Activated T-helper 17 cell treated with anti-CD3 and anti-CD28 coated beads, Interleukin-2, amount 50 U/mL, for 72 hours (primary cell): ENCODE results near the gene LTA4H. TPM values are rescaled to one million over a fixed set of nuclear protein-coding genes. Genes with fewer than 3 reads are reported as not detected.

Experiments used
- ATAC-seq: fragments of 150-1000 bp; cut with Tn5 transposase; replicated peaks from 2 replicates; pipeline ENCODE4 v1.10.0; 2021; ENCODE audit warnings: mild to moderate bottlenecking, moderate library complexity
- H3K27ac Mint-ChIP-seq: one replicate; pipeline ENCODE4 v1.8.0; 2022; ENCODE audit warnings: mixed read lengths
- H3K27me3 Mint-ChIP-seq: one replicate; pipeline ENCODE4 v1.8.0; 2022; ENCODE audit warnings: mixed read lengths
- H3K36me3 Mint-ChIP-seq: one replicate; pipeline ENCODE4 v1.8.0; 2022; ENCODE audit warnings: low read depth, mild to moderate bottlenecking, mixed read lengths
- H3K4me1 Mint-ChIP-seq: one replicate; pipeline ENCODE4 v1.8.0; 2022; ENCODE audit warnings: mixed read lengths
- H3K4me3 Mint-ChIP-seq: one replicate; pipeline ENCODE4 v1.8.0; 2022; ENCODE audit warnings: mild to moderate bottlenecking, mixed read lengths
- H3K9me3 Mint-ChIP-seq: one replicate; pipeline ENCODE4 v1.8.0; 2022; ENCODE audit warnings: mixed read lengths
- total RNA-seq, 2 donors: library from RNA; stranded (reverse); gene quantifications; one replicate each; pipeline ENCODE4 v1.2.3, GENCODE V29; 2022

Gene LTA4H
- total RNA-seq, 2 donors from 2014 or later, result 95.4 to 127 TPM

DNA sequence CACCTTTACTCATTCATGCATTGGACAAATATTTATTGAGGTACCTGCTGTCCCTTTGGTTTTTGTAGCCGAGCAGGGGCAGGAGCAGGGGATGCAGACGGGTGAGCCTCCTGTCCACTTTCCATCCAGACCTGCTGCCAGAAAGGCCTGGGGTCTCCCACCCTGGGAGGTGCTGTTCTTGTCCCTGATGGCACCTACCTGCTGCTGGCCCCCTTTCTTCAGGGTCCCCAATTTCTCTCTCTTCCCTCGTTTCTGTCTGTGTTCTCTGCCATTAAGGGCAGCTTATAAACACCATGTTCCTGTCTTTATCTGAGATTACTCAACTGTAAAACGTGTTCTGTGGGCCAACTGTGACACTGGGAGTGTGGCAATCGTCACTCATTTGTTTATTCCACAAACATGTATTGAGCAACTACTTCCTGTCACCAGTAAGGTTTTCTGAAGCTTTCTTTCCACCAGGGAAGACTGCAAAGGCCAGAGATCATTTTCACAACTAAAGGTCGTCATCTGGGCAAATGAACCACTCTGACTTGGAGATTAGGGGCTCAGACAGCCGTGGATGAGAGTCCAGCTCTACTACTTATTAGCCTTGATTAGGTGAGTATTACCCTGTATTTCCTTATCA lies 39.2 kb downstream of the LTA4H start, which contains the start of gene HAL:
Gene HAL (minus strand): TSS at position 311 of the 625 bp plus-strand sequence. CDS start 434 bp downstream, outside the sequence.
- no peaks in the 10 kb centered on the region for H3K9me3 Mint-ChIP-seq
- no peaks in the 10 kb centered on the region for H3K27me3 Mint-ChIP-seq
- no peak within 1 kb of the TSS for H3K4me3 Mint-ChIP-seq
- H3K27ac Mint-ChIP-seq, result no peak within 1 kb of the TSS
- peaks cover 7% of the 10 kb centered on the region for H3K4me1 Mint-ChIP-seq
- no peak for ATAC-seq
- H3K36me3 Mint-ChIP-seq, result peaks cover 22% of the 10 kb centered on the region

DNA sequence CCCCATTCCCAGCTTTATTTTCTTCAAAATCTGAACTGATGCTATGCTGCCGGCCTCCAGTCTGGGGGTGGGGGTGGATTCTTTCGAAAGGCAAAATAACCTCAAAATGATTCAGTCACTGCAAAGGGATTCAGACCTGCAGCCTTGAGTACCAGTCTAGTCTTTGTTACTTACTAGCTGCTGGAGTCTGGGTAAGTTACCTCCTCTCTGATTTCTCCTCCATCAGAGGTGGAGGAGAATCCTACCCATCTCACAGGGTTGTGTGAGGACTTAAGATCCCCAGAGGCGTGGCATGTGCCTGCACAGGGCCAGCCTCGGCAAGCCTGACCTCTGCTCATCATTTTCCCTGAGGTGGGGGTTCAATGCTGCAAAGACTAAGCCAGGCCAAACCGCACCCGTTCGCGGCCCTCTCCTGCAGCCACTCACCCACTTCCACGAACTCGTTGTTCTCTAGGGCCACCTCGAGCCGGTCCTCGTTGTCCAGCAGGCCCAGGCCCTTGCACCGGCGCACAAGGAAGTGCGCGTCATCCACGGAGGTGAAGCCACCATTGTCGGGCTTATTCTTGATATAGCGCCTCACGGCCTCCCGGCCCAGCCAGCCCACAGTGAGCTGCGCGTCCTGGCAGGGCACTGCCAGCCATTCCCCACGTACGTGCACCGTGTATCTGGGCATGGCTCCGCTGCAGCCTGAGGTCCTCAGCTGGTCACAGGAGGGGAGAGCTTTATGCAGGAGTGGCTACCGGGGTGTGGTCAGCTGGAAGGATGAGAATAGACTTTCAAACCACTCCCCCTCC lies 40.0 kb downstream of the LTA4H start:
- no peaks in the 10 kb centered on the region for H3K9me3 Mint-ChIP-seq
- H3K4me3 Mint-ChIP-seq, result no peak overlapping the region
- H3K36me3 Mint-ChIP-seq, result peaks cover 15% of the 10 kb centered on the region

DNA sequence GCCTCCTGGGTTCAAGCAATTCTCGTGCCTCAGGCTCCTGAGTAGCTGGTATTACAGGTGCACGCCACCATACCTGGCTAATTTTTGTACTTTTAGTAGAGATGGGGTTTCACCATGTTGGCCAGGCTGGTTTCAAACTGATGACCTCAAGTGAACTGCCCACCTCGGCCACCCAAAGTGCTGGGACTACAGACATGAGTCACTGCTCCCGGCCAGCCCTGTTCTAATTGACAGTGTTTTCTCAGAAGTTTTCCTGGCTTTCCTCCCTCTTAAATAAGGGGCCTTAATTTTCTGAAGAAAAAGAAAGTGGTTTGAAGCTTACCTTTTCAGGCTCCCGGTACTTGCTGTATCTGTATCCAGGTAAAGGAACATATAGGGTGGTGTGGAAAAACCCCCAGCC lies 40.9 kb downstream of the LTA4H start:
- Mint-ChIP-seq H3K4me3 (no peak overlapping the region), H3K36me3 (peaks cover 6% of the 10 kb centered on the region), H3K9me3 (no peaks in the 10 kb centered on the region), H3K4me1 (peaks cover 7% of the 10 kb centered on the region), H3K27me3 (no peaks in the 10 kb centered on the region), H3K27ac (no peak overlapping the region)
- no peak for ATAC-seq

More for the DNA sequence above, 40.0 kb downstream of the LTA4H start:
- Mint-ChIP-seq H3K27ac (no peak overlapping the region), H3K4me1 (peaks cover 7% of the 10 kb centered on the region), H3K27me3 (no peaks in the 10 kb centered on the region)
- no peak for ATAC-seq

DNA sequence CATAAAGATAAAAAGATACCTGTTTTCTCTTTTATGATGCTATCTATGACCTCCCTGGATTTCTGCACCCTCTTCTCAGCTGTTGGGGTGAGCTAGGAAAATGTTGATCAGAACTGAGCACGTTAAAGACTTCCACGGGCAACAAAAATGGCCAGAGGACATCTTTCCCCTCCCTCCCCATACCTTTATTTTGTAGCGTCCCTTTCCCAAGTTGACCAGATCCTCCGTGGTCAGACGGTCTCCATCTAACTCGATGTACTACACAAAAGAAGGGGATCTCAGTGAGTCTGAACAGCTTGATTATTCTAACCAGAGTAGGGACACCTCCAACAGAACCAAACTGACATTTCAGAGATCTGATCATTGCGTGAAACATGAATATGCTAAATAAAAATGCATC lies 41.5 kb downstream of the LTA4H start:
- Mint-ChIP-seq H3K4me3 (no peak overlapping the region), H3K27me3 (peaks cover 1% of the 10 kb centered on the region), H3K4me1 (peaks cover 6% of the 10 kb centered on the region), H3K27ac (no peak overlapping the region), H3K36me3 (peaks cover 6% of the 10 kb centered on the region), H3K9me3 (no peaks in the 10 kb centered on the region)
- no peak for ATAC-seq

DNA sequence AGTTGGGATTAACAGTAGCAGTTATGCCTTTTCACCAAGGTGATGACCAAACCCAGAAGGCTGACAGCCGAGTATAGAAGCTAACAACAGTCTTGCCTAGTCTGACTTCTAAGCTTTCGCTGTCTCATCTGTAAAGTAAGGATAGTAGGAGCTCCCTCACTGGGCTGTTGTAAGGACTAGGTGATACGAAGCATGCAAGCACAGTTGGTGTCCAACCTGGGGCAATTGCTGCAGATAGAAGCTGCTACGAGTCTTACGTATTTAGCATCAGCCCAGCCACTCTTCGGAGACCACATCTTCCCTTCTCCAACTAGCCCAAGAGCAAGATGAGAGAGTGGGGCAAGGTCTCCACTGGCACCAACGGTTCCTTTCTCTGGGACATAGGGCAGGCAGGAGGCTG lies 45.3 kb downstream of the LTA4H start:
- H3K36me3 Mint-ChIP-seq, result no peaks in the 10 kb centered on the region
- no peak for ATAC-seq
- no peaks in the 10 kb centered on the region for H3K9me3 Mint-ChIP-seq
- H3K4me1 Mint-ChIP-seq, result no peaks in the 10 kb centered on the region
- peaks cover 4% of the 10 kb centered on the region for H3K27me3 Mint-ChIP-seq
- H3K4me3 Mint-ChIP-seq, result no peak overlapping the region
- H3K27ac Mint-ChIP-seq, result no peak overlapping the region

DNA sequence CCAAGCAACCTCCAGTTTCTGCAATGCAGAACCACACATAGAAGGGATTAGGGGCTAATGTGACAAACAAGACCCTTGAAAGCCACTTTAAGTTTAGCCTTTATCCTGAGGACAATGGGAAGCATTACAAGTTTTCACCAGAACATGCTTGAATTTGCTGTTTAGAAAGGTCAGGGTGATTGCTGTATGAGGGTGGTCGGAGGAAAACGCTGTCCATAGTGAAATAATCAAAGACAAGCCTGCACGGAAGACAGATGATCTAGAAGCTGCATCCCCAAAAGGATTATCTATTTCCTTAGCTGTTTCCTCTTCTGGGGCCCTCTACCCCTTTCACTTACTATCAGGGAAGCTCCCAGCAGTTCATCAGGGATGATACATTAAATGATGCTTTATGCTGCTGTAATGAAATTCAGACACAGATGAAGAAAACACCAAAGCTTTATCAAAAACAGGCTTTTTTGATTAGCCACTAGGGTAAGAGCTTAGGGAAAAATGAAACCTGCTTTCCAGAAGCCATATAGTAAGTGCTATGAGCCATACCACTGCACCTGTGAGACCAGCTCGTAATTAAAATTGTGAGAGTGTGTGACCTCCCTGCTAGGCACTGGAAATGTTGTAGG lies 45.8 kb downstream of the LTA4H start:
- Mint-ChIP-seq H3K4me3 (no peak overlapping the region), H3K36me3 (no peaks in the 10 kb centered on the region), H3K9me3 (no peaks in the 10 kb centered on the region), H3K27me3 (peaks cover 4% of the 10 kb centered on the region), H3K27ac (no peak overlapping the region), H3K4me1 (no peaks in the 10 kb centered on the region)
- no peak for ATAC-seq

DNA sequence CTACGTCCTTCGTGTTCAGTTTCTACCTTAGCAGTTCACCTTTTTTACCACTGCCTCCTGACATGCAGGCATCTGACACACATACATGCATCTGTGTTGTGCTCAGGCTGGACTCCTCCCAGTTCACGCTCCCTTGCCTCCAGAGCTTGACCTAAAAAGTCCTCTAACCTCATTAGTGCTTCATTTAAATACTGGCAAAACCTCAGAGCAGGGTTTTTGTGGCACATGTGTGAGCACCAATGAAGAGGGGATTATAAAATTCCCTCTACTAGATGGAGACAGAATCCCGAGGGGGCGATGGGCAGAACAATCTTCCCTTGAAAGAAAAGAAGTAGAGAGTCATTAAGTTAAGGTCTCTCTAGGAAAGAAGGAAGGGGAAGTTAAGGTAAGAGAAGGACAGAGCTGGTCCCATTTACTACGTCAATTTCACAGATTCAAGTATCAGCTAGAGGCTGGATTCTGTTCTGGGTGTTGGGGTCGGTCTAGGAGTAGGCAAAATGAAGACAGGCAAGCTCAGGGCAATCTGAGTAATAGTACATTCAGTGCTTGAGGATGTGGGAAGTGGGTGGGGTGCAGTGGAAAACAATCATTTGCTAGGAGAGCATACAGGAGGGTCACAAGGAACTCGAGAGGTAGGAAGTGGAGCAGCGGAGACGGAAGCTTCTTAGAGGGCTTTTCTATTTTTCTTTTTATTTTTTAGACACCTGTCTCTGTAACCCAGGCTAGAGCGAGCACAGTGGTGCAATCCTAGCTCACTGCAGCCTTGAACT lies 46.7 kb downstream of the LTA4H start:
- peaks cover 4% of the 10 kb centered on the region for H3K27me3 Mint-ChIP-seq
- no peaks in the 10 kb centered on the region for H3K9me3 Mint-ChIP-seq
- no peak overlapping the region for H3K27ac Mint-ChIP-seq
- no peaks in the 10 kb centered on the region for H3K4me1 Mint-ChIP-seq
- no peaks in the 10 kb centered on the region for H3K36me3 Mint-ChIP-seq
- no peak for ATAC-seq
- no peak overlapping the region for H3K4me3 Mint-ChIP-seq

DNA sequence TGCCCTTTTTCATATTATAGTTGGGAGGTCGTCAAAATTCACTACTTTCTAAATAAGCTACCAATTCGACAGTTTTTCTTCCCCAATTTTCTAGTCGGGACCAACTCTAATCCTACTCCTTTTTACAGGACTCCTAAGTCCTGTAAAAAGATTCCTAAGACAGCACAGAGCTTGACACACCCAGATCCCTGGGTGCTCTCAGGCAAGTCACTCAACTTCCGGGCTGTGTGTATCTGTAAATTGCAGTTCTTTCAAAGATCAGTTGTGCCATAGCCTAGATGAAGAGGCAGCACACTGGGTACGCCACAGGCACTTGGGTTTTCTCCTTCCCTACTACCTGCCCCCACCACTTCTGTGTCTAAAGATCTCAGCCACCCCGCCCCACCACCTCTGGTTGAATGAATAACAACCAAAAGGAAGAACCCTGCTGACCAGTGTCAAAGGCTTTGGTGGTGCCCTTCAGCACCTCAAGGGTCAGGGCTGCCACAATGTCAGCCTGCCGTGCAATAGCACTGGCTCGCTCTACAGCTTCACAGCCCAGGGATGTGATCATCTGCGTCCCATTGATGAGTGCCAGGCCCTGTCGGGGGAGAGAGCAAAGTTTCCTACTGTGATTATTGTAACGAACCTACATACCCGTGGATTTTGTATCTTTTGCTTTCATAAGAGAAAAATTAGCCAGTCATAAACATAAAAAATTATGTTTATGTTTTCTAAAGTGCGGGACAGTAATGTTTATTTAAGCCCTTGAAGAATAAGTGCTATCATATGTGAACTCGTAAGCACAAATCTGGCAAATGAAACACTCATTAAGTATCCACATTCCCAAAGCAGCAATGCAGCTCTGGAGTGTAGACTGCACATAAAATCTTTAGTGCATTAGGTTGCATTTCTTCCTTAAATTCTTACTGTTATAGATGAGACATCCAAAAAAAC lies 48.5 kb downstream of the LTA4H start:
- no peak overlapping the region for H3K4me3 Mint-ChIP-seq
- no peaks in the 10 kb centered on the region for H3K36me3 Mint-ChIP-seq
- no peak overlapping the region for H3K27ac Mint-ChIP-seq
- H3K9me3 Mint-ChIP-seq, result no peaks in the 10 kb centered on the region
- no peak for ATAC-seq
- peaks cover 4% of the 10 kb centered on the region for H3K27me3 Mint-ChIP-seq
- no peaks in the 10 kb centered on the region for H3K4me1 Mint-ChIP-seq

DNA sequence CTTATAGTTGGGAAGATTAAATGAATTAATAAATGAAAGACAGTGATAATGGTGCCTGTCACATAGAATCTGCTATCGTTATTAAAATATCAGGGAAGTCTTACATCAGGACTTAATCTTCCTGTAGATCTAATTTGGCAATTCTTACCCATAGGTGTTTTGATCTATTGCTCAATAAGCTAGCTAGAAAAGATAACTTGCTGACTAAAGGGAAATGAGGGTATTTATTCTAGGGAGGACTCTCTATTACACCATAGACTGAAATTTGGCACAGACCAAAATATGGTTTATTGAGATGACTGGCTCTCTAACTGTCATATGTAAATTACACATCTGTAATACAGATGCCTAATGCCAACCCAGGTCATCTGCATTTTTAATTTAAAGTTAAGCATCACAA lies 50.7 kb downstream of the LTA4H start:
- no peaks in the 10 kb centered on the region for H3K4me1 Mint-ChIP-seq
- no peak for ATAC-seq
- H3K27me3 Mint-ChIP-seq, result peaks cover 4% of the 10 kb centered on the region
- no peaks in the 10 kb centered on the region for H3K36me3 Mint-ChIP-seq
- no peaks in the 10 kb centered on the region for H3K9me3 Mint-ChIP-seq
- no peak overlapping the region for H3K27ac Mint-ChIP-seq
- H3K4me3 Mint-ChIP-seq, result no peak overlapping the region

DNA sequence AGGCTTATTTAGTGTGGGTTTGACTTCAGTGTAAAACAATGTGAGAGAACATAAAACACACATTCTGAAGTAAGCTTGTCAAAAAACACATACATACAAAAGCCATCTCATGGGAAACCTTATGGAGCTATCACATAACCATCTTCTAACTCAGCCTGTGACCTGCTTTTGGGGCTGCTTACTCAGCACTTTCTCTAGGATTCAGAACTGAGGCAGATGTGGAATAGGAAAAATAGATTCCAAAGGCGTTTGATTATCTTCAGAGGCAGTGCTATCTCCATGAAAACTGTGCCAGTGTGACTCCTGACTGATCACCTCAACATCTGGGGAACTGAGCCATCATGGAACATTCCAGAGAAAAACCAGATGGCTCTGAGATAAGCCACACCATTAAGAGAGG lies 52.8 kb downstream of the LTA4H start:
- ATAC-seq, result no peak
- Mint-ChIP-seq H3K9me3 (no peaks in the 10 kb centered on the region), H3K27ac (no peak overlapping the region), H3K4me3 (no peak overlapping the region), H3K27me3 (no peaks in the 10 kb centered on the region), H3K4me1 (no peaks in the 10 kb centered on the region), H3K36me3 (no peaks in the 10 kb centered on the region)

DNA sequence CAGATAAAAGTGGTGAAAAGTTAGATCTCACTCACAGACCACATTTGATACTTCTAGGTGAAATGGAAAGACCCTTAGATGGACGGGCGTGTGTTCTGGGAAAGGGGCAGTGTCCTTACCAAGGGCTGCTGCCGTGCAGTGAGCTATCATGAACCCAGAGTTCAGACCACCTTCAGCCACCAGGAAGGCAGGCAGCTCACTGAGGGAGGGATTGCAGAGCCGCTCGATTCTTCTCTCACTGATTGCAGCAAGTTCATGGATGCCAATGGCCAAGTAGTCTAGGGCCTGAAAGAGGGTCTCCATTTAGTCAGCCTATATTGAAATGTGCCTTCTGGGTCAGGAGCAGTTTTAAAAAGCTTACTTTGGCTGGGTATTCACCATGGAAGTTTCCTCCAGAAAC lies 55.0 kb downstream of the LTA4H start:
- H3K4me1 Mint-ChIP-seq, result no peaks in the 10 kb centered on the region
- no peak overlapping the region for H3K27ac Mint-ChIP-seq
- H3K9me3 Mint-ChIP-seq, result no peaks in the 10 kb centered on the region
- no peak for ATAC-seq
- H3K36me3 Mint-ChIP-seq, result no peaks in the 10 kb centered on the region
- no peaks in the 10 kb centered on the region for H3K27me3 Mint-ChIP-seq
- H3K4me3 Mint-ChIP-seq, result no peak overlapping the region

DNA sequence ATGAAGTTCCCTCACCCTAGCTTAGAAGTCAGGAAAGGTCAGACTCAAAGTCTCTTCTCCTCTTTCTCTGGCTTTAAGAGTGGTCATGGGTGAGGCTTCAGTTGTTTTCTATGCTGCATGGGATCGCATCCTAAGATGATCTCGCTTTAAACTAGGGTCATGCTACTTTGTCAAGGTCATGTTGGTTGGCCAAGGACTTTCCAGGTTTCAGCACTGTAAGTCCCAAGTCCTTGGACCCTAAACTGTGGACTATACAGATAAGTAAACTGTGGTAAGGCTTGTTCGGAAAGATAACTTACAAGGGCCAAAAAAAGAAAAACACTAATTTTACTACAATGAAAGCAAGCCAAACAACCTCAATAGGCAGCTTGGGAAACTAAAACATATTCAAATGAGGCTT lies 56.6 kb downstream of the LTA4H start:
- H3K4me1 Mint-ChIP-seq, result no peaks in the 10 kb centered on the region
- H3K4me3 Mint-ChIP-seq, result no peak overlapping the region
- H3K27me3 Mint-ChIP-seq, result no peaks in the 10 kb centered on the region
- ATAC-seq, result no peak
- H3K27ac Mint-ChIP-seq, result no peak overlapping the region
- H3K9me3 Mint-ChIP-seq, result no peaks in the 10 kb centered on the region
- H3K36me3 Mint-ChIP-seq, result no peaks in the 10 kb centered on the region

DNA sequence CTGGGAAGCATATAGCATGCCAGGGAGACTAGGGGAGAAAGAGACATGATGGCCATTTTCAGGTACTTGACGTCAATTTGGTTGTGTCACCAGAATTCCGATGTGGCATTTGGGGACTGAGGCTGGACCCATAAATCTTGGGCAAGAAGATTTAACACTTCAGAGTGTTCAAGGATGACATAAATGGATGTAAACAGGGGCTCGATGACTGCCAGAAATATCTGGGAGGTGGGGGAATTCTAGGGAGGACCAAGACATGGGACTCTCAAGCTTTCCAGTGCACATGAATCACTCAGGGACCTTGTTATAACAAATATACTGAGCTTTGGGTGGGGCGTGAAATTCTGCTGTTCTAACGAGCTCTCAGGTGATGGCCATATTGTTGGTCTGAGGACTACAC lies 57.0 kb downstream of the LTA4H start:
- Mint-ChIP-seq H3K36me3 (no peaks in the 10 kb centered on the region), H3K4me3 (no peak overlapping the region), H3K9me3 (no peaks in the 10 kb centered on the region), H3K27ac (no peak overlapping the region), H3K4me1 (no peaks in the 10 kb centered on the region), H3K27me3 (no peaks in the 10 kb centered on the region)
- ATAC-seq, result no peak
